Neural progenitor cell (in vitro differentiated cells): ENCODE results near the gene ATAD2B.

Experiments used
- EZH2 ChIP-seq: fragments of 200-600 bp; sonication (generic); IDR thresholded peaks from 2 replicates; pipeline ENCODE4 v1.6.1; 2017; ENCODE audit warnings: antibody characterized with exemption, mild to moderate bottlenecking, moderate library complexity
- EZH2phosphoT487 ChIP-seq: fragments of 200-600 bp; sonication (generic); IDR thresholded peaks from 2 replicates; pipeline ENCODE4 v1.6.1; 2017; ENCODE audit warnings: antibody characterized with exemption
- TF ChIP-seq, protein P1 (sequence below): fragments of 200-600 bp; sonication (generic); IDR thresholded peaks from 2 replicates; pipeline ENCODE4 v1.5.1; 2017; ENCODE audit warnings: antibody characterized with exemption, mild to moderate bottlenecking

DNA sequence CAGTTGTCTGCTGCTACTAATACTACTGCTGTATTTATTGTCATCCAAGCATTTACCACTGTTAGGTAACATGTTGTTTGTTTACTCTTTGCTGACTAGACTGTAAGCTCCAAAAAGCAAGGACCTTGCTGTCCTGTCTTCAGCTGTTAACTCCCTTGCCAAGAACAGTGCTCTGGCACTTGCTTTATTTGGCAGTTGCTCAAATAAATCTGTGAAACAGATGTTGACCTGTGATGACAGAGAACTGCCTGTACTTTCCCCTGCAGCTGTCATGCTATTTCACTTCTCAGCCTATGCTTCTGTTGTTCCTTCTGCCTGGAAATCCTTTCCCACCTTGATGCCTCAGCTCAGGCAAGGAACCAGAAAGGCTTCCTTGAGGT, 181.2 kb downstream of the ATAD2B start:
- TF ChIP-seq, protein P1, sequence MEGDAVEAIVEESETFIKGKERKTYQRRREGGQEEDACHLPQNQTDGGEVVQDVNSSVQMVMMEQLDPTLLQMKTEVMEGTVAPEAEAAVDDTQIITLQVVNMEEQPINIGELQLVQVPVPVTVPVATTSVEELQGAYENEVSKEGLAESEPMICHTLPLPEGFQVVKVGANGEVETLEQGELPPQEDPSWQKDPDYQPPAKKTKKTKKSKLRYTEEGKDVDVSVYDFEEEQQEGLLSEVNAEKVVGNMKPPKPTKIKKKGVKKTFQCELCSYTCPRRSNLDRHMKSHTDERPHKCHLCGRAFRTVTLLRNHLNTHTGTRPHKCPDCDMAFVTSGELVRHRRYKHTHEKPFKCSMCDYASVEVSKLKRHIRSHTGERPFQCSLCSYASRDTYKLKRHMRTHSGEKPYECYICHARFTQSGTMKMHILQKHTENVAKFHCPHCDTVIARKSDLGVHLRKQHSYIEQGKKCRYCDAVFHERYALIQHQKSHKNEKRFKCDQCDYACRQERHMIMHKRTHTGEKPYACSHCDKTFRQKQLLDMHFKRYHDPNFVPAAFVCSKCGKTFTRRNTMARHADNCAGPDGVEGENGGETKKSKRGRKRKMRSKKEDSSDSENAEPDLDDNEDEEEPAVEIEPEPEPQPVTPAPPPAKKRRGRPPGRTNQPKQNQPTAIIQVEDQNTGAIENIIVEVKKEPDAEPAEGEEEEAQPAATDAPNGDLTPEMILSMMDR, result no peak
- no peak for TF ChIP-seq EZH2
- TF ChIP-seq EZH2phosphoT487, result no peak
